Stimulated activated CD4-positive, alpha-beta T cell treated with anti-CD3 and anti-CD28 coated beads, Interleukin-1b, Interleukin-23, amount 100 ng/mL, for 48 hours (primary cell): ENCODE measurements around the gene EMC9.

Experiments used
- DNase-seq: peaks from one replicate; pipeline ENCODE4 v3.0.0-alpha.2; 2020

The EMC9 gene

GRCh38 chr14:24141097-24141880, at the start of gene EMC9:
Gene EMC9 (minus strand): TSS chr14:24141591. CDS start chr14:24141304, 287 bp downstream.
- peak; percentile 100 for DNase-seq

GRCh38 chr14:24190416-24190815, 49.0 kb upstream of the EMC9 start:
- no peak for DNase-seq

GRCh38 chr14:24189460-24189859, 48.1 kb upstream of the EMC9 start:
- no peak for DNase-seq

- DNase-seq: no peak
These were observed 47.6 kb upstream of the EMC9 start for GRCh38 chr14:24189059-24189375.

- DNase-seq: peak; percentile 96
These were observed 47.1 kb upstream of the EMC9 start, which contains the start of gene IPO4 for GRCh38 chr14:24188251-24189058. Gene IPO4 (minus strand): TSS chr14:24188816. CDS start chr14:24188787, 29 bp downstream.

GRCh38 chr14:24187539-24187915, 46.1 kb upstream of the EMC9 start:
- no peak for DNase-seq

GRCh38 chr14:24186831-24187538, 45.6 kb upstream of the EMC9 start:
- DNase-seq: no peak

GRCh38 chr14:24185741-24186140, 44.4 kb upstream of the EMC9 start:
- DNase-seq: no peak

- DNase-seq: no peak
These were observed 43.6 kb upstream of the EMC9 start for GRCh38 chr14:24185026-24185425.

- no peak for DNase-seq
These were observed 42.9 kb upstream of the EMC9 start for GRCh38 chr14:24184104-24184970.

- no peak for DNase-seq
These were observed 41.7 kb upstream of the EMC9 start for GRCh38 chr14:24183014-24183481.

GRCh38 chr14:24182110-24182882, 40.9 kb upstream of the EMC9 start:
- DNase-seq: no peak

GRCh38 chr14:24181371-24182077, 40.1 kb upstream of the EMC9 start:
- no peak for DNase-seq

- DNase-seq: no peak
These were observed 38.8 kb upstream of the EMC9 start for GRCh38 chr14:24179961-24180796.

- DNase-seq: no peak
These were observed 38.0 kb upstream of the EMC9 start for GRCh38 chr14:24179294-24179960.

- no peak for DNase-seq
These were observed 37.2 kb upstream of the EMC9 start for GRCh38 chr14:24178399-24179178.

- DNase-seq: no peak
These were observed 36.5 kb upstream of the EMC9 start for GRCh38 chr14:24177891-24178290.

- DNase-seq: no peak
These were observed 35.8 kb upstream of the EMC9 start for GRCh38 chr14:24177041-24177825.
